ENCODE data around the gene HDAC7. TPM values are rescaled to one million over a fixed set of nuclear protein-coding genes. Genes with fewer than 3 reads are reported as not detected.
"Not testable (repeated sequence)": the region's sequence is repeated elsewhere in the genome, so short reads cannot be mapped to it uniquely, and the experiment has no call there.

The HDAC7 gene
- total and polyA plus RNA-seq, 2 donors (not counting 1 experiment from before 2014, with no cell fraction given), result 28.1 to 31.6 TPM

GRCh38 chr12:47817272-47818006 lies 2.3 kb downstream of the HDAC7 start:
- TF ChIP-seq CTCF (conservative IDR thresholded peaks at IDR 0.05 in 1 of 2, IDR thresholded peaks at IDR 0.05 in 1 of 2; ENCODE audit: low read depth in 1 of 2, low read length in 2 of 2) (peak; percentile 34 to 44), EZH2 (IDR thresholded peaks at IDR 0.05; ENCODE audit: low read length, missing control alignments) (no peak)
- Histone ChIP-seq H3K27me3 (ENCODE audit: control insufficient read depth, insufficient read depth, low read length) (no peaks in the 10 kb centered on the region), H3K27ac (ENCODE audit: insufficient read depth, low read length) (peak overlapping the region; percentile 84), H3K9me3 (ENCODE audit: control insufficient read depth, insufficient read depth, low read depth, low read length) (no peaks in the 10 kb centered on the region), H3K4me1 (ENCODE audit: control insufficient read depth, extremely low read depth, insufficient read depth, low read length) (peaks cover 58% of the 10 kb centered on the region), H3K4me3 (replicated peaks in 1 of 4; ENCODE audit: control extremely low read depth in 1 of 4, insufficient read depth in 1 of 4, low read depth in 3 of 4, low read length in 4 of 4) (peak overlapping the region; percentile 60 to 91 (median 74)), H4K20me1 (ENCODE audit: control insufficient read depth, extremely low read depth, insufficient read depth, low read length) (no peaks in the 10 kb centered on the region), H3K9ac (ENCODE audit: insufficient read depth, low read length) (peak overlapping the region; percentile 44), H2AFZ (ENCODE audit: low read length) (no peak overlapping the region), H3K36me3 (ENCODE audit: control insufficient read depth, insufficient read depth, low read length) (peaks cover 3% of the 10 kb centered on the region), H3K79me2 (ENCODE audit: control insufficient read depth, insufficient read depth, low read length) (peaks cover 69% of the 10 kb centered on the region), H3K4me2 (ENCODE audit: extremely low read depth, insufficient read depth, low read length) (peak overlapping the region; percentile 98)
- no peak for DNase-seq (ENCODE audit: low read depth in 2 of 2)

GRCh38 chr12:47816403-47817271 lies 3.1 kb downstream of the HDAC7 start:
- Histone ChIP-seq H3K9me3 (ENCODE audit: control insufficient read depth, insufficient read depth, low read depth, low read length) (no peaks in the 10 kb centered on the region), H4K20me1 (ENCODE audit: control insufficient read depth, extremely low read depth, insufficient read depth, low read length) (no peaks in the 10 kb centered on the region)
- no peak for TF ChIP-seq CTCF (conservative IDR thresholded peaks at IDR 0.05 in 1 of 2, IDR thresholded peaks at IDR 0.05 in 1 of 2; ENCODE audit: low read depth in 1 of 2, low read length in 2 of 2)
- TF ChIP-seq EZH2 (IDR thresholded peaks at IDR 0.05; ENCODE audit: low read length, missing control alignments), result no peak

DNA sequence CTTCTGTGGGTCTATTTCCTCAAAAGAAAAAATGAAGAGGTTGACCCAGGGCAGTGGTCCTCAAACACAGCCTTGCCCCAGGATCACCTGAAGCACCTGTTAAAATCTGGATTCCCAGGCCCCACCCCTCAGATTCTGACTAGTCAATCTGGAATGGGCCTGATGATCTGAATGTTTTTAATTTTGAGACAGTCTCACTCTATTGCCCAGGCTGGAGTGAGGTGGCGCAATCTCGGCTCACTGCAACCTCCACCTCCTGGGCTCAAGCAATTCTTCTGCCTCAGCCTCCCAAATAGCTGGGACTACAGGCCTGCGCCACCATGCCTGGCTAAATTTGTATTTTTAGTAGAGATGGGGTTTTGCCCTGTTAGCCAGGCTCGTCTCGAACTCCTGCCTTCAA lies 4.3 kb downstream of the HDAC7 start:
- not testable (repeated sequence) for H2AFZ ChIP-seq (ENCODE audit: low read length); H3K27me3 ChIP-seq (ENCODE audit: control insufficient read depth, insufficient read depth, low read length); H3K36me3 ChIP-seq (ENCODE audit: control insufficient read depth, insufficient read depth, low read length); DNase-seq (ENCODE audit: low read depth in 2 of 2); H3K9me3 ChIP-seq (ENCODE audit: control insufficient read depth, insufficient read depth, low read depth, low read length); H3K9ac ChIP-seq (ENCODE audit: insufficient read depth, low read length); H3K4me2 ChIP-seq (ENCODE audit: extremely low read depth, insufficient read depth, low read length); H4K20me1 ChIP-seq (ENCODE audit: control insufficient read depth, extremely low read depth, insufficient read depth, low read length); H3K4me3 ChIP-seq (replicated peaks in 1 of 4; ENCODE audit: control extremely low read depth in 1 of 4, insufficient read depth in 1 of 4, low read depth in 3 of 4, low read length in 4 of 4)
- peak overlapping the region; percentile 3 for H3K27ac ChIP-seq (ENCODE audit: insufficient read depth, low read length)
- H3K4me1 ChIP-seq (ENCODE audit: control insufficient read depth, extremely low read depth, insufficient read depth, low read length), result peaks cover 62% of the 10 kb centered on the region
- H3K79me2 ChIP-seq (ENCODE audit: control insufficient read depth, insufficient read depth, low read length), result peaks cover 84% of the 10 kb centered on the region

More at GRCh38 chr12:47816403-47817271, 3.1 kb downstream of the HDAC7 start:
- DNase-seq (ENCODE audit: low read depth in 2 of 2), result no peak
- Histone ChIP-seq H2AFZ (ENCODE audit: low read length) (no peak overlapping the region), H3K4me1 (ENCODE audit: control insufficient read depth, extremely low read depth, insufficient read depth, low read length) (peaks cover 59% of the 10 kb centered on the region), H3K27me3 (ENCODE audit: control insufficient read depth, insufficient read depth, low read length) (no peaks in the 10 kb centered on the region), H3K79me2 (ENCODE audit: control insufficient read depth, insufficient read depth, low read length) (peaks cover 72% of the 10 kb centered on the region), H3K4me3 (replicated peaks in 1 of 4; ENCODE audit: control extremely low read depth in 1 of 4, insufficient read depth in 1 of 4, low read depth in 3 of 4, low read length in 4 of 4) (peak overlapping the region; percentile 19 to 91 (median 48)), H3K27ac (ENCODE audit: insufficient read depth, low read length) (peak overlapping the region; percentile 84), H3K9ac (ENCODE audit: insufficient read depth, low read length) (peak overlapping the region; percentile 44), H3K36me3 (ENCODE audit: control insufficient read depth, insufficient read depth, low read length) (peaks cover 3% of the 10 kb centered on the region), H3K4me2 (ENCODE audit: extremely low read depth, insufficient read depth, low read length) (peak overlapping the region; percentile 98)
